Activated T-cell treated with anti-CD3 and anti-CD28 coated beads for 48 hours (primary cell): Measurements from ENCODE around the gene AJM1.
"Not testable (repeated sequence)": the region's sequence is repeated elsewhere in the genome, so short reads cannot be mapped to it uniquely, and the experiment has no call there.

Experiments used
- DNase-seq: peaks from one replicate; pipeline ENCODE4 v3.0.0-alpha.2; 2020; ENCODE audit warnings: low read depth

AJM1 gene

GRCh38 chr9:136880651-136881050, 38.4 kb downstream of the AJM1 start:
- DNase-seq: no peak

DNA sequence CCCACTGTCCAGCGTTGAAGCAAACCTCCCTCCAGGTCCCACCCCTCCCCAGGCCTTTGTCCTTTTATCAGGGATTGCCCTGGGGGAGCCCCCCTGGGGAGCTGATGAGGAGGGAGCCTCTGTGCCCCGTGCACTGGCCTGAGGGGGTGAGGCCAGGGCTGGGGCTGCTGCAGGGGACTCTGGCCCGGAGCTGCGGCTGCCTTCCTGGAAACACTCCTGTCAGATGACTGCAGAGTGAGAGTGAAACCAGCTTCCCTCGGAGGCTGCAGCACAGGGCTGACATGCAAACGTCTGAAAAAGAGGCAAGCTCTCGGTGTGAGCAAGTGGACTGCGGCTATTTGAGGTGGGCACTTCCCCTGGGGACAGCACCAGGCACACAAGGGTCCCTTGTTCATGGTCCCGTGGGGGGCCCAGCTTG, 39.4 kb downstream of the AJM1 start:
- DNase-seq: peak; percentile 63

DNA sequence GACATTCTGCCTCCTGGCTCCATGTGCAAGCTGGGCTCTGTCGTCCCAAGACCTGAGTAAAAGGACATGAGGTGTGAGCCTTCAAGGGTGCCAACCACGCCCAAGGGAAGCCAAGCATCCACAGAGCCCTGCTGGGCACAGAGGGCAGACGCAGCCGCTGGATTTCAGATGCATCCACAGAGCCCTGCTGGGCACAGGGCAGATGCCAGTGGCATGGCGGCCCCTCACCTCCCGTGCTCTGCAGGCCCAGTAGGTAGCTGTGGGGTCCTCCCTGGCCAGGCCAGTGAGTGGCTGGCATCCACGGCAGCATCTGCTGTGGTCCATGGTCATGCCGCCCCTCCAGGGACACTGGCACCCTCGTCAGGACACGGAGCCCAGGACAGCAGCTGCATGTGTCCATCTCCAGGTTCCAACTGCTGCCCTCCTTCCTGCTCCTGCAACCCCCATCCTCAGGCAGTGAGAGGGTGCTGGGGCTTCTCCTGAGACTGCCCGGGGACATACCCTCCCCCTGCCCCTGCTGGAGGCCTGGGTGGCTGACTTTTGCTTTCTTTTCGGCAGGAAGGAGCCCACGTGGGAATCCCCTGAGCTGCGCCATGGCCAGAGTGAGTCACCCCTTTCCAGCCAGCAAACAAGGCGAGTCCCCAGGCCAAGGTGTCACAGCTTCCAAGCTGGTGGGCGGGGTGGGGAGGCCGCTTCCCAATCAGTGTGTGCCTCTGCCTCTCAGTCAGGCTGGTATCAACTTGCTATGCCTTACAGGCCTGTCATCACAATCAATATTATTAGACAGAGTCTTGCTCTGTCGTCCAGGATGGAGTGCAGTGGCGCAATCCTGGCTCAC, 40.0 kb downstream of the AJM1 start:
- DNase-seq: peak; percentile 87

- not testable (repeated sequence) for DNase-seq
Measured at GRCh38 chr9:136882947-136883283, 40.6 kb downstream of the AJM1 start.

DNA sequence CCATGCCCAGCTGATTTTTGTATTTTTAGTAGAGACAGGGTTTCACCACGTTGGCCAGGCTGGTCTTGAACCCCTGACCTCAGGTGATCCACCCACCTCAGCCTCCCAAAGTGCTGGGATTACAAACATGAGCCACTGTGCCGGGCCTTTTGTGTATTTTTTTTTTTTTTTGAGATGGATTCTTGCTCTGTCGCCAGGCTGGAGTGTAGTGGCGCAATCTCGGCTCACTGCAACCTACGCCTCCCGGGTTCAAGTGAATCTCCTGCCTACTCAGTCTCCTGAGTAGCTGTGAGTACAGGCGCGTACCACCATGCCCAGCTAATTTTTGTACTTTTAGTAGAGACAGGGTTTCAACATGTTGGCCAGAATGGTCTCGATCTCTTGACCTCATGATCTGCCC, 41.4 kb downstream of the AJM1 start:
- not testable (repeated sequence) for DNase-seq

DNA sequence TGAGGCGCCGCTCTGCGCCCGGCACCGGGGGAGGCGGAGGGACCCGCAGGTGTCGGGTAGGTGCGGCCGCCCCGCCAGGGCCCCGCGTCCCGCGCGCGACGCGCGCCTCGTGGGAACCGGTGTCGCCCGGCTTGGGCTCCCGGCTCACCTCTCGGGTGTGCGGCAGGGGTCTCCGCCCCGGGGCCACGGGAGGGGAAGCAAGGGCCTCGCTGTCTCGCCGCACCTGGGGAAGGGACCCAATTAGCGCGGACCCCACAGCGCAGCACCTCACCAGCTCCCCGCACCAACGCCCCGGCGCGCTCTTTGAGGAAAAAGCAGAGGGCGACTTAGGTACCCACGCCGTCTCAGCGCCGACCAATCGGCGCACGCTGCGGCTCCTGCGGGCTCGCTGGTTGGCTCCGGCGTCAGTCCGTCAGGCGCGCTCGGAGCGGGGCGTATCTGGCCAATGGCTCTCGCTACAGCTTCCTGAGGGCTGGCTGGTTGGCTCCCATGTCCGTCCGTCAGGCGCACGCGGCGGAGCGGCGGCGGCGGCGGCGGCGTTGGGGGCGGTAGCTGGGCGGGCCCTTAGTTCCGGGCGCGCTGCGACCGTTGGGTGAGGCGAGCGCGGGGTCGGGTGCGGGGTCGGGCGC, 43.8 kb downstream of the AJM1 start, which contains the start of gene TRAF2:
Gene TRAF2, plus strand, starts transcription at position 567 of the 629 bp plus-strand sequence. CDS start 12,225 bp downstream, outside the sequence.
- peak; percentile 99 for DNase-seq

DNA sequence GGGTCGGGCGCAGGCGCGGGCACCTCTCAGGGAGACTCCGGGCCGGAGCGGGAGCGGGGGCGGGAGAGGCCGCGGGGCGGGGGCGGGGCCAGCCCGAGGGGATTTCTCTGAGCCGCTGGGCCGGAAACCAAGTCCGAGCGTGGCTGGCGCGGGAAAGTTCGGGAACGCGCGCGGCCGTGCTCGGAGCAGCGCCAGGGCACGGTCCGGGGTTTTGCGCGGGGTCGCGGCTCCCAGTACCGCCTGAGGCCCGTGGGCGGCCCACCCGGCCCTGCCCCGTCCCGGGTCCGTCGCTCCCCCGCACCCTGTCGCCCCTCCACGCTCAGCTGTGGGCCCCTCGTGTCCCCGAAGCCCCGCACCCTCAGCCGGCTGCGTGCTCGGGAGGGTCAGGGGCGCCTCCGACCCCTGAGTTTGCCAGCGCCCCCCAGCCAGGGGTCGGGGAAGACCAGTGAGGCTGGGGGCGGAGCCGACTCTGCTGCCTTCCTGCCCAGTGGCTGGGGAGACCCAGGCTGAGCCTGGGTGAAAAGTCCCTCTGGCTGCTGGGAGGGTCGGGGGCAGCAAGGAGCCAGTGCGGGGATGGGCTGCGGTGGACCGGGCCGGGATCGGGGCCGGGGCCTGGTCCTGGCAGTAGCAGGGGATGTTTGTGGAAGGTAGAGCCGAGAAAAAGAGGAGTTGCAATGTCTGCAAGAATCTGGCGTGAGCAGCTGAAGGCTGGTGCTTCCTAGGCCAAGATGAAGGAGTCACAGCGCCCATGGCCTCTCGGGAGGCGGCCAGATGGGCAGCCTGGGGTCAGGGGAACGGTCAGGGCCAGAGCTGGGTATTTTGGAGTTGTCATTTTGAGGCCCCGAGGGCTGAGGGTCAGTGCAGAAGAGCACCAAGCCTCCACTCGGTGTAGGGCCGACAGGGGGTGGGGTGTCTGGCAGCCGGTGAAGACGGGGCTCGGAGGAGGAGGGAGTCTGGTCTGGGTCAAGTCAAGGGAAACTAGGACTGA, 44.6 kb downstream of the AJM1 start:
- no peak for DNase-seq

DNA sequence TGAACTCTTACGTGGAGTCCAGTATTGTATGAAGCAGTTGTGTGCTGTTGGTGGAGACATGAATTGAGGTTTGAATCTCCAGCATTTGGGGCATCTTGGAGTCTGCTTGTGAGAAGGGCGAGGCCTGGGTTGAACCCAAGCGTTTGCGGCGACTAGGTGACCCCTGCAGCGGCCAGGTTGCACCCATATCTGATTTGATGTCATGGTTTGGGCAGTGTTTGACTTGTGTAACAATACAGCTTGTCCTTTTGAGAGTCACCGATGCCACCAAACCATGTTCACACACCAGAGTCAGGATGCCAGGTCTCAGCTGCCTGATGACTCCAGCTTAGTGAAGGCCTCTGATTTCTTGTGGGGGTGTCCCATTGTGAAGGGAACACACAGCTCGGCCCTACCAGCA, 46.2 kb downstream of the AJM1 start:
- DNase-seq: no peak

- DNase-seq: no peak
Measured at GRCh38 chr9:136889858-136890257, 47.6 kb downstream of the AJM1 start.

- DNase-seq: no peak
Measured at GRCh38 chr9:136890661-136891060, 48.4 kb downstream of the AJM1 start.
